Cortex of kidney (tissue), 1 donor: ENCODE results near the gene RIC1.
"Not testable (repeated sequence)": the region's sequence is repeated elsewhere in the genome, so short reads cannot be mapped to it uniquely, and the experiment has no call there.

Experiments used
- DNase-seq: peaks from one replicate; lab custom pipeline; 2025; lab: John Stamatoyannopoulos, UW

RIC1 gene

GRCh38 chr9:5786370-5787127 is 157.6 kb downstream of the RIC1 start:
- no peak for DNase-seq

GRCh38 chr9:5787220-5787619 is 158.3 kb downstream of the RIC1 start:
- DNase-seq: no peak

- DNase-seq: no peak
Measured at GRCh38 chr9:5787759-5788302, 158.9 kb downstream of the RIC1 start.

GRCh38 chr9:5789489-5789888 is 160.6 kb downstream of the RIC1 start:
- no peak for DNase-seq

- DNase-seq: no peak
Measured at GRCh38 chr9:5790923-5791322, 162.0 kb downstream of the RIC1 start.

GRCh38 chr9:5791870-5792269 is 163.0 kb downstream of the RIC1 start:
- DNase-seq: no peak

GRCh38 chr9:5793812-5794211 is 164.9 kb downstream of the RIC1 start:
- DNase-seq: no peak

GRCh38 chr9:5796298-5796697 is 167.4 kb downstream of the RIC1 start:
- DNase-seq: no peak

- DNase-seq: no peak
Measured at GRCh38 chr9:5798581-5798980, 169.7 kb downstream of the RIC1 start.

- no peak for DNase-seq
Measured at GRCh38 chr9:5799314-5799713, 170.4 kb downstream of the RIC1 start.

- DNase-seq: not testable (repeated sequence)
Measured at GRCh38 chr9:5800378-5800777, 171.5 kb downstream of the RIC1 start.

GRCh38 chr9:5800969-5801738 is 172.2 kb downstream of the RIC1 start:
- no peak for DNase-seq

- DNase-seq: no peak
Measured at GRCh38 chr9:5801739-5802113, 172.8 kb downstream of the RIC1 start.

GRCh38 chr9:5805478-5805877 is 176.6 kb downstream of the RIC1 start:
- no peak for DNase-seq

- DNase-seq: no peak
Measured at GRCh38 chr9:5811751-5812150, 182.8 kb downstream of the RIC1 start.

GRCh38 chr9:5813824-5814223 is 184.9 kb downstream of the RIC1 start:
- DNase-seq: no peak

- no peak for DNase-seq
Measured at GRCh38 chr9:5815461-5815860, 186.6 kb downstream of the RIC1 start.

GRCh38 chr9:5817862-5818261 is 189.0 kb downstream of the RIC1 start:
- no peak for DNase-seq

- DNase-seq: no peak
Measured at GRCh38 chr9:5818424-5819142, 189.7 kb downstream of the RIC1 start.

GRCh38 chr9:5819174-5819573 is 190.3 kb downstream of the RIC1 start:
- no peak for DNase-seq

- DNase-seq: no peak
Measured at GRCh38 chr9:5820425-5820824, 191.5 kb downstream of the RIC1 start.

GRCh38 chr9:5825223-5825622 is 196.3 kb downstream of the RIC1 start:
- no peak for DNase-seq
